HG03039 (cell line): ENCODE measurements around the gene ENAH.

ENCODE experiments used
- ATAC-seq: cut with Tn5 transposase; IDR thresholded peaks from one replicate; pipeline ENCODE4 v1.9.1; 2021; ENCODE audit warnings: mild to moderate bottlenecking, moderate library complexity; ENCODE audit not compliant: unreplicated experiment

The ENAH gene

GRCh38 chr1:225462714-225463574 lies 190.0 kb downstream of the ENAH start:
- no peak for ATAC-seq

GRCh38 chr1:225462429-225462713 lies 190.6 kb downstream of the ENAH start:
- ATAC-seq, result no peak

GRCh38 chr1:225461533-225462428 lies 191.1 kb downstream of the ENAH start:
- ATAC-seq, result no peak

- ATAC-seq, result no peak
These were observed 192.0 kb downstream of the ENAH start for GRCh38 chr1:225460737-225461532.

GRCh38 chr1:225460021-225460736 lies 192.7 kb downstream of the ENAH start:
- ATAC-seq, result no peak

- ATAC-seq, result no peak
These were observed 194.7 kb downstream of the ENAH start for GRCh38 chr1:225458222-225458631.

- ATAC-seq, result no peak
These were observed 198.2 kb downstream of the ENAH start for GRCh38 chr1:225454733-225455132.

GRCh38 chr1:225453797-225454648 lies 198.9 kb downstream of the ENAH start:
- ATAC-seq, result no peak

GRCh38 chr1:225451840-225452515 lies 200.9 kb downstream of the ENAH start:
- ATAC-seq, result no peak

GRCh38 chr1:225451340-225451739 lies 201.6 kb downstream of the ENAH start:
- no peak for ATAC-seq

GRCh38 chr1:225450491-225451191 lies 202.3 kb downstream of the ENAH start:
- ATAC-seq, result no peak

- no peak for ATAC-seq
These were observed 203.1 kb downstream of the ENAH start for GRCh38 chr1:225449774-225450173.

- no peak for ATAC-seq
These were observed 203.7 kb downstream of the ENAH start for GRCh38 chr1:225449261-225449660.

- no peak for ATAC-seq
These were observed 204.6 kb downstream of the ENAH start for GRCh38 chr1:225448146-225448805.

GRCh38 chr1:225447650-225448089 lies 205.3 kb downstream of the ENAH start:
- no peak for ATAC-seq

- no peak for ATAC-seq
These were observed 205.8 kb downstream of the ENAH start for GRCh38 chr1:225446981-225447615.

- ATAC-seq, result no peak
These were observed 206.3 kb downstream of the ENAH start for GRCh38 chr1:225446595-225446960.
